ENCODE data around the gene LRRC61.

The LRRC61 gene

GRCh38 chr7:150333659-150334058 lies 10.5 kb downstream of the LRRC61 start:
- no peak for DNase-seq

- DNase-seq = no peak
These were observed 11.0 kb downstream of the LRRC61 start for GRCh38 chr7:150334108-150334507.

GRCh38 chr7:150335108-150335773 lies 12.1 kb downstream of the LRRC61 start:
- DNase-seq = no peak

GRCh38 chr7:150335774-150336112 lies 12.6 kb downstream of the LRRC61 start:
- no peak for DNase-seq

- DNase-seq = no peak
These were observed 13.6 kb downstream of the LRRC61 start for GRCh38 chr7:150336746-150337145.

GRCh38 chr7:150337179-150337578 lies 14.0 kb downstream of the LRRC61 start:
- no peak for DNase-seq

GRCh38 chr7:150337659-150338081 lies 14.5 kb downstream of the LRRC61 start:
- no peak for DNase-seq

- no peak for DNase-seq
These were observed 15.1 kb downstream of the LRRC61 start for GRCh38 chr7:150338166-150338829.

GRCh38 chr7:150339409-150339809 lies 16.3 kb downstream of the LRRC61 start:
- DNase-seq = no peak

- DNase-seq = no peak
These were observed 17.0 kb downstream of the LRRC61 start for GRCh38 chr7:150340024-150340749.

GRCh38 chr7:150340875-150341262 lies 17.7 kb downstream of the LRRC61 start:
- DNase-seq = no peak

- no peak for DNase-seq
These were observed 18.3 kb downstream of the LRRC61 start, which contains the start of gene RARRES2 for GRCh38 chr7:150341263-150342120. Gene RARRES2, minus strand, starts transcription at chr7:150341629. Its CDS starts 1,020 bp downstream, at chr7:150340609.

GRCh38 chr7:150342121-150342408 lies 18.9 kb downstream of the LRRC61 start:
- DNase-seq = no peak

- no peak for DNase-seq
These were observed 20.1 kb downstream of the LRRC61 start for GRCh38 chr7:150343225-150343624.

- no peak for DNase-seq
These were observed 21.1 kb downstream of the LRRC61 start for GRCh38 chr7:150344299-150344698.

GRCh38 chr7:150345012-150345411 lies 21.9 kb downstream of the LRRC61 start:
- DNase-seq = no peak

GRCh38 chr7:150346922-150347321 lies 23.8 kb downstream of the LRRC61 start:
- DNase-seq = no peak

- DNase-seq = no peak
These were observed 28.5 kb downstream of the LRRC61 start for GRCh38 chr7:150351587-150352194.

- DNase-seq = no peak
These were observed 32.5 kb downstream of the LRRC61 start for GRCh38 chr7:150355666-150356059.

GRCh38 chr7:150356265-150356897 lies 33.2 kb downstream of the LRRC61 start:
- DNase-seq = peak; percentile 14

GRCh38 chr7:150357270-150357669 lies 34.1 kb downstream of the LRRC61 start:
- no peak for DNase-seq

- DNase-seq = no peak
These were observed 34.7 kb downstream of the LRRC61 start for GRCh38 chr7:150357771-150358427.
